Osteocyte (in vitro differentiated cells): ENCODE measurements around the gene SLC45A1. TPM values are rescaled to one million over a fixed set of nuclear protein-coding genes. Genes with fewer than 3 reads are reported as not detected.

Experiments
- DNase-seq: peaks from one replicate; pipeline ENCODE4 v3.0.0; 2021; ENCODE audit warnings: mixed read lengths; ENCODE audit not compliant: unreplicated experiment; ENCODE audit errors: extremely low spot score
- H3K27ac Mint-ChIP-seq: one replicate; pipeline ENCODE4 v1.8.0; 2021; ENCODE audit warnings: mild to moderate bottlenecking, mixed read lengths; ENCODE audit not compliant: unreplicated experiment
- H3K27me3 Mint-ChIP-seq: one replicate; pipeline ENCODE4 v1.8.0; 2021; ENCODE audit warnings: mixed read lengths; ENCODE audit not compliant: unreplicated experiment
- H3K36me3 Mint-ChIP-seq: one replicate; pipeline ENCODE4 v1.8.0; 2021; ENCODE audit warnings: mixed read lengths; ENCODE audit not compliant: unreplicated experiment
- H3K4me1 Mint-ChIP-seq: one replicate; pipeline ENCODE4 v1.8.0; 2021; ENCODE audit warnings: mixed read lengths; ENCODE audit not compliant: unreplicated experiment
- H3K4me3 Mint-ChIP-seq: one replicate; pipeline ENCODE4 v1.8.0; 2021; ENCODE audit warnings: mild to moderate bottlenecking, moderate library complexity, mixed read lengths; ENCODE audit not compliant: unreplicated experiment
- H3K9me3 Mint-ChIP-seq: one replicate; pipeline ENCODE4 v1.8.0; 2021; ENCODE audit warnings: mixed read lengths; ENCODE audit not compliant: unreplicated experiment
- CTCF ChIP-seq: fragments of 200-600 bp; sonication (generic); IDR thresholded peaks from 2 replicates; pipeline ENCODE4 v1.5.0; 2021; ENCODE audit warnings: antibody characterized with exemption, mild to moderate bottlenecking, moderate library complexity
- total RNA-seq: library from RNA; stranded (reverse); gene quantifications from 2 replicates; pipeline ENCODE4 v1.2.1, GENCODE V29; 2021

SLC45A1 gene
- total RNA-seq, 1 donor from 2014 or later: 3.2 TPM

- peaks cover 11% of the 10 kb centered on the region for H3K4me1 Mint-ChIP-seq
- no peak overlapping the region for H3K27ac Mint-ChIP-seq
- TF ChIP-seq CTCF: no peak
- no peak for DNase-seq
- peaks cover 37% of the 10 kb centered on the region for H3K36me3 Mint-ChIP-seq
- H3K27me3 Mint-ChIP-seq: no peaks in the 10 kb centered on the region
- H3K9me3 Mint-ChIP-seq: no peaks in the 10 kb centered on the region
- H3K4me3 Mint-ChIP-seq: no peak overlapping the region
Measured at GRCh38 chr1:8358897-8359616, 41.1 kb downstream of the SLC45A1 start.

- Mint-ChIP-seq H3K27ac (no peak overlapping the region), H3K4me1 (peaks cover 14% of the 10 kb centered on the region), H3K36me3 (peaks cover 38% of the 10 kb centered on the region), H3K27me3 (no peaks in the 10 kb centered on the region), H3K4me3 (no peak overlapping the region), H3K9me3 (no peaks in the 10 kb centered on the region)
- DNase-seq: no peak
- TF ChIP-seq CTCF: no peak
Measured at GRCh38 chr1:8359617-8360481, 41.9 kb downstream of the SLC45A1 start.

GRCh38 chr1:8360493-8361197 lies 42.7 kb downstream of the SLC45A1 start:
- Mint-ChIP-seq H3K4me1 (peaks cover 14% of the 10 kb centered on the region), H3K27me3 (no peaks in the 10 kb centered on the region), H3K9me3 (no peaks in the 10 kb centered on the region), H3K27ac (no peak overlapping the region), H3K4me3 (no peak overlapping the region), H3K36me3 (peaks cover 40% of the 10 kb centered on the region)
- TF ChIP-seq CTCF: no peak
- no peak for DNase-seq

GRCh38 chr1:8361198-8361849 lies 43.4 kb downstream of the SLC45A1 start:
- no peaks in the 10 kb centered on the region for H3K9me3 Mint-ChIP-seq
- DNase-seq: no peak
- peaks cover 14% of the 10 kb centered on the region for H3K4me1 Mint-ChIP-seq
- H3K36me3 Mint-ChIP-seq: peaks cover 36% of the 10 kb centered on the region
- no peaks in the 10 kb centered on the region for H3K27me3 Mint-ChIP-seq
- no peak overlapping the region for H3K27ac Mint-ChIP-seq
- H3K4me3 Mint-ChIP-seq: no peak overlapping the region
- no peak for TF ChIP-seq CTCF
